Smooth muscle cell (in vitro differentiated cells): ENCODE measurements around the gene ARHGAP18. TPM values are rescaled to one million over a fixed set of nuclear protein-coding genes. Genes with fewer than 3 reads are reported as not detected.

Source experiments
- DNase-seq: peaks from one replicate; lab custom pipeline; 2025; ENCODE audit not compliant: unreplicated experiment; lab: John Stamatoyannopoulos, UW
- H2AFZ ChIP-seq: fragments of 200-600 bp; sonication (generic); 2 replicates; pipeline ENCODE4 v1.6.0; 2016; ENCODE audit warnings: antibody characterized with exemption, low read depth, mild to moderate bottlenecking
- H3F3A ChIP-seq: fragments of 200-600 bp; sonication (generic); 2 replicates; pipeline ENCODE4 v1.6.0; 2017; ENCODE audit warnings: antibody characterized with exemption, low read depth
- H3K27ac ChIP-seq: fragments of 200-600 bp; sonication (generic); 2 replicates; pipeline ENCODE4 v1.5.1; 2016; ENCODE audit warnings: low read depth, mild to moderate bottlenecking
- H3K27me3 ChIP-seq: fragments of 200-600 bp; sonication (generic); 2 replicates; pipeline ENCODE4 v1.6.1; 2016; ENCODE audit warnings: low read depth, mild to moderate bottlenecking
- H3K36me3 ChIP-seq: fragments of 200-600 bp; sonication (generic); 2 replicates; pipeline ENCODE4 v1.5.1; 2016; ENCODE audit warnings: low read depth
- H3K4me1 ChIP-seq: fragments of 200-600 bp; sonication (generic); 2 replicates; pipeline ENCODE4 v1.5.1; 2016; ENCODE audit warnings: low read depth
- H3K4me2 ChIP-seq: fragments of 200-600 bp; sonication (generic); 2 replicates; pipeline ENCODE4 v1.6.0; 2016; ENCODE audit warnings: mild to moderate bottlenecking
- H3K4me3 ChIP-seq: fragments of 200-600 bp; sonication (generic); 2 replicates; pipeline ENCODE4 v1.5.1; 2016; ENCODE audit warnings: mild to moderate bottlenecking
- H3K79me2 ChIP-seq: fragments of 200-600 bp; sonication (generic); 2 replicates; pipeline ENCODE4 v1.6.0; 2016; ENCODE audit warnings: low read depth, mild to moderate bottlenecking
- H3K9ac ChIP-seq: fragments of 200-600 bp; sonication (generic); 2 replicates; pipeline ENCODE4 v1.6.0; 2016; ENCODE audit warnings: low read depth
- H3K9me3 ChIP-seq: fragments of 200-600 bp; sonication (generic); replicated peaks from 2 replicates; pipeline ENCODE4 v1.5.1; 2016; ENCODE audit warnings: low read depth
- H4K20me1 ChIP-seq: fragments of 200-600 bp; sonication (generic); 2 replicates; pipeline ENCODE4 v1.6.0; 2016; ENCODE audit warnings: low read depth
- CTCF ChIP-seq: fragments of 200-600 bp; sonication (generic); IDR thresholded peaks from 2 replicates; pipeline ENCODE4 v1.5.1; 2017; ENCODE audit warnings: borderline replicate concordance, mild to moderate bottlenecking, antibody characterized with exemption; ENCODE audit not compliant: insufficient read depth, poor library complexity, severe bottlenecking
- WGBS: methylation state at CpG from one replicate; pipeline ENCODE4 v1.1.7; 2016; ENCODE audit warnings: low lambda C conversion rate; 5-methylcytosine and 5-hydroxymethylcytosine counted together
- polyA plus RNA-seq: library from polyadenylated mRNA; unstranded; fragments of >200 nt; fragmentation: Nextera tagmentation; extraction: Ambion mirVana; gene quantifications from 2 replicates; pipeline ENCODE4 v1.2.1, GENCODE V29; 2016
- total RNA-seq: library from RNA; depleted of rRNA; stranded (reverse); fragments of >200 nt; gene quantifications from 2 replicates; pipeline ENCODE4 v1.2.3, GENCODE V29; 2014

Gene ARHGAP18
- total and polyA plus RNA-seq, 2 experiments from 2014 or later = 3.2 to 9.6 TPM

GRCh38 chr6:129638686-129639085 lies 71.3 kb downstream of the ARHGAP18 start:
- no peak overlapping the region for H3K27ac ChIP-seq
- peak overlapping the region; percentile 42 for H3K4me2 ChIP-seq

GRCh38 chr6:129638055-129638684 lies 71.8 kb downstream of the ARHGAP18 start:
- WGBS = 33% methylated on average over 8 of the region's 8 CpGs
- peak overlapping the region; percentile 42 for H3K4me2 ChIP-seq
- H3K4me1 ChIP-seq = peaks cover 3% of the 10 kb centered on the region
- no peaks in the 10 kb centered on the region for H3K36me3 ChIP-seq
- DNase-seq = no peak
- no peak overlapping the region for H3K4me3 ChIP-seq
- H3K79me2 ChIP-seq = no peaks in the 10 kb centered on the region
- no peak overlapping the region for H2AFZ ChIP-seq
- no peaks in the 10 kb centered on the region for H3K9me3 ChIP-seq
- no peak for TF ChIP-seq CTCF
- H3K9ac ChIP-seq = no peak overlapping the region
- H3K27me3 ChIP-seq = no peaks in the 10 kb centered on the region
- peaks cover 5% of the 10 kb centered on the region for H3F3A ChIP-seq
- H4K20me1 ChIP-seq = no peaks in the 10 kb centered on the region
- no peak overlapping the region for H3K27ac ChIP-seq

More at GRCh38 chr6:129638686-129639085, 71.3 kb downstream of the ARHGAP18 start:
- no peak for TF ChIP-seq CTCF
- H3K9me3 ChIP-seq = no peaks in the 10 kb centered on the region
- no peak overlapping the region for H2AFZ ChIP-seq
- no peaks in the 10 kb centered on the region for H3K36me3 ChIP-seq
- no peaks in the 10 kb centered on the region for H4K20me1 ChIP-seq
- H3K4me3 ChIP-seq = no peak overlapping the region
- no peak overlapping the region for H3K9ac ChIP-seq
- DNase-seq = no peak
- H3K79me2 ChIP-seq = no peaks in the 10 kb centered on the region
- peaks cover 3% of the 10 kb centered on the region for H3K4me1 ChIP-seq
- no peaks in the 10 kb centered on the region for H3K27me3 ChIP-seq
- H3F3A ChIP-seq = peaks cover 7% of the 10 kb centered on the region

GRCh38 chr6:129637340-129638054 lies 72.5 kb downstream of the ARHGAP18 start:
- no peak for DNase-seq
- 85% methylated on average over 3 of the region's 3 CpGs for whole genome bisulfite sequencing
- Histone ChIP-seq H3K27ac (no peak overlapping the region), H3K4me1 (peaks cover 3% of the 10 kb centered on the region), H3K4me2 (no peak overlapping the region), H3K79me2 (no peaks in the 10 kb centered on the region), H2AFZ (no peak overlapping the region), H3K36me3 (no peaks in the 10 kb centered on the region), H3K9ac (no peak overlapping the region), H4K20me1 (no peaks in the 10 kb centered on the region), H3K9me3 (no peaks in the 10 kb centered on the region), H3F3A (peaks cover 5% of the 10 kb centered on the region), H3K4me3 (no peak overlapping the region), H3K27me3 (no peaks in the 10 kb centered on the region)
- no peak for TF ChIP-seq CTCF
